K562 (cell line): Measurements from ENCODE around the gene ANO8. TPM values are rescaled to one million over a fixed set of nuclear protein-coding genes. Genes with fewer than 3 reads are reported as not detected.

Experiments
- CCAR2 ChIP-seq: fragments of 200-400 bp; formaldehyde crosslinking; IDR thresholded peaks from 2 replicates; pipeline ENCODE4 v1.6.1; 2017; ENCODE audit warnings: mild to moderate bottlenecking, low read depth, low read length
- ESRRA ChIP-seq: fragments of 450-650 bp; IDR thresholded peaks from 2 replicates; pipeline ENCODE4 v1.6.1; 2014; ENCODE audit warnings: low read depth, mild to moderate bottlenecking, moderate library complexity, borderline replicate concordance
- L3MBTL2 ChIP-seq: fragments of 450-650 bp; IDR thresholded peaks from 2 replicates; pipeline ENCODE4 v1.6.1; 2016; ENCODE audit warnings: mild to moderate bottlenecking, moderate library complexity
- POLR2AphosphoS2 ChIP-seq: IDR thresholded peaks from 2 replicates; pipeline ENCODE4 v1.6.1; 2012; ENCODE audit warnings: low read length, improper control_type of control experiment
- PYGO2 ChIP-seq: fragments of 450-650 bp; IDR thresholded peaks from 2 replicates; pipeline ENCODE4 v1.6.1; 2016; ENCODE audit warnings: mild to moderate bottlenecking, missing genetic modification characterization, moderate library complexity, missing compliant biosample characterization
- RFX5 ChIP-seq: IDR thresholded peaks from 2 replicates; pipeline ENCODE4 v1.6.1; 2011; ENCODE audit warnings: low read depth, mild to moderate bottlenecking, improper control_type of control experiment, low read length
- SPI1 ChIP-seq: IDR thresholded peaks from 2 replicates; pipeline ENCODE4 v1.6.1; 2011; ENCODE audit warnings: low read depth, low read length, control low read depth, borderline replicate concordance
- ZFP1 ChIP-seq: fragments of 450-650 bp; formaldehyde crosslinking; IDR thresholded peaks from 2 replicates; pipeline ENCODE4 v1.4.0; 2020; ENCODE audit warnings: mild to moderate bottlenecking, mixed read lengths
- polyA plus RNA-seq, 8 experiments: library from polyadenylated mRNA; depleted of rRNA in 4 of 8; stranded (reverse) in 5 of 8; unstranded in 3 of 8; fragments of >200 nt; fragmentation: Nextera tagmentation in 2 of 8; fragmentation: Illumina TruSeq in 1 of 8; extraction: Ambion mirVana in 2 of 8; extraction: Trizol in 1 of 8; gene quantifications; 2 replicates each; pipeline versions ENCODE4 v1.2.1 to v1.2.3, GENCODE V29; 2011 to 2014; ENCODE audit warnings: inconsistent platforms in 1 of 8, missing spikeins in 1 of 8
- total RNA-seq, 7 experiments: library from RNA; depleted of rRNA in 6 of 7; stranded (reverse); fragments of >200 nt in 6 of 7; fragmentation: Illumina TruSeq in 2 of 7; extraction: Trizol in 2 of 7; gene quantifications; 2 replicates each; pipeline versions ENCODE4 v1.2.1 to v1.2.3, GENCODE V29; 2011 to 2021; ENCODE audit warnings: low replicate concordance in 1 of 7
- TF ChIP-seq, protein P1 (sequence below): IDR thresholded peaks from 3 replicates; pipeline ENCODE4 v1.6.1; 2011; ENCODE audit warnings: borderline replicate concordance, mild to moderate bottlenecking, moderate library complexity; ENCODE audit not compliant: insufficient read length; ENCODE audit errors: extremely low read depth

The ANO8 gene
- total and polyA plus RNA-seq, 9 of the 15 experiments (the other 6 are each of a cell fraction or from before 2014, with no cell fraction given) = 0.07 to 7.6 (median 2.3) TPM; not detected in 1

DNA sequence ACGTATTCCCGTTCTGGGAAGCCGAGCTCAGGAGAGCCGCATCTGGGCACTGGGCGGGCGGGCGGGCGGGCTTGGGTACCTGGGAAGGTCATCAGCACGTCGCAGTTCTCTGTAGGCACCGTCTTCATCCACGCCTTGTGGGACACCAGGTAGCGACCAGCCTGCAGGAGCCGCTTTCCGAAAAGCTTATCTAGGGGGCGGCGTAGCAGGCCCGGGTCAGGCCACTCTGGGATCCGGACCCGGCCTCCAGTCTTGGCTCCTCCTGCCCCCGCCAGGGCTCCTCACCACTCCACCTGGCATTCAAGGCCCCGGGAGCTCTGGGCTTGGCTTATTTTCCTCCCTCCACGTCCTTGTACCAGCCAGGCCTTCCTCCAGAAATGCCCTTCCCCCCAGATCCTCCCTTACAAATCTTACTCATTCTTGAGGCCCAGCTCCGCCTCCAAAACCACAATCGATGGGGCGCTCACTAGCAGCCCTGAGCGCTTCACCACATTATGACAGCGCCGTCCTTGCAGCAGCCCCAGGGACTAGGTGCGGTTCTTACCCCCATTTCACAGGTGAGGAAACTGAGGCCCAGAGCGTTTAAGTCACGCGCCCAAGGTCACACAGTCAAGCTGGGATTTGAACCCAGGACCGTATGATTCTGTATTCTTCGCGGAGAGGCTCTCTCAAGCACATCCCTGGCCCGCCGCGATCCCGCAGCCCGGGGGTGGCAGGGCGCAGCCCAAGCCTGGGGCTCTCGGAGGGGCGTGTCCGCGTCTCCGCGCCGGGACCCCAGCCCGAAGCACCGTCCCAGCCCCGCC lies 843 bp downstream of the ANO8 start (continued):
- TF ChIP-seq ESRRA (peak; percentile 100), PYGO2 (no peak), SPI1 (peak; percentile 46; the same call in 1 of the 2 replicates), POLR2AphosphoS2 (no peak), CCAR2 (no peak), L3MBTL2 (no peak), ZFP1 (no peak), RFX5 (no peak)
- TF ChIP-seq, protein P1, sequence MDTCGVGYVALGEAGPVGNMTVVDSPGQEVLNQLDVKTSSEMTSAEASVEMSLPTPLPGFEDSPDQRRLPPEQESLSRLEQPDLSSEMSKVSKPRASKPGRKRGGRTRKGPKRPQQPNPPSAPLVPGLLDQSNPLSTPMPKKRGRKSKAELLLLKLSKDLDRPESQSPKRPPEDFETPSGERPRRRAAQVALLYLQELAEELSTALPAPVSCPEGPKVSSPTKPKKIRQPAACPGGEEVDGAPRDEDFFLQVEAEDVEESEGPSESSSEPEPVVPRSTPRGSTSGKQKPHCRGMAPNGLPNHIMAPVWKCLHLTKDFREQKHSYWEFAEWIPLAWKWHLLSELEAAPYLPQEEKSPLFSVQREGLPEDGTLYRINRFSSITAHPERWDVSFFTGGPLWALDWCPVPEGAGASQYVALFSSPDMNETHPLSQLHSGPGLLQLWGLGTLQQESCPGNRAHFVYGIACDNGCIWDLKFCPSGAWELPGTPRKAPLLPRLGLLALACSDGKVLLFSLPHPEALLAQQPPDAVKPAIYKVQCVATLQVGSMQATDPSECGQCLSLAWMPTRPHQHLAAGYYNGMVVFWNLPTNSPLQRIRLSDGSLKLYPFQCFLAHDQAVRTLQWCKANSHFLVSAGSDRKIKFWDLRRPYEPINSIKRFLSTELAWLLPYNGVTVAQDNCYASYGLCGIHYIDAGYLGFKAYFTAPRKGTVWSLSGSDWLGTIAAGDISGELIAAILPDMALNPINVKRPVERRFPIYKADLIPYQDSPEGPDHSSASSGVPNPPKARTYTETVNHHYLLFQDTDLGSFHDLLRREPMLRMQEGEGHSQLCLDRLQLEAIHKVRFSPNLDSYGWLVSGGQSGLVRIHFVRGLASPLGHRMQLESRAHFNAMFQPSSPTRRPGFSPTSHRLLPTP = no peak
- TF ChIP-seq, all 486 proteins: peak for 139
